HL-60 (cell line): ENCODE measurements around the gene APBA2.

Experiments
- DNase-seq, 2 experiments: peaks; one replicate each; pipeline ENCODE4 v3.0.0-alpha.2; 2010 to 2020; ENCODE audit warnings: low read depth in 1 of 2, low spot score in 1 of 2
- H3K27ac ChIP-seq: fragments of 250-450 bp; sonication (Bioruptor Pico); replicated peaks from 2 replicates; pipeline ENCODE4 v1.5.1; 2020; ENCODE audit warnings: mild to moderate bottlenecking, moderate library complexity
- H3K27me3 ChIP-seq: fragments of 250-450 bp; sonication (Bioruptor Pico); 2 replicates; pipeline ENCODE4 v1.5.1; 2021; ENCODE audit warnings: mild to moderate bottlenecking, moderate library complexity; ENCODE audit not compliant: insufficient read depth, poor library complexity, severe bottlenecking
- H3K4me3 ChIP-seq: replicated peaks from 2 replicates; pipeline ENCODE4 v1.5.1; 2011; ENCODE audit warnings: mild to moderate bottlenecking, control low read depth, low read length; ENCODE audit not compliant: insufficient read depth
- GABPA ChIP-seq: IDR thresholded peaks from 2 replicates; pipeline ENCODE4 v1.6.1; 2012; ENCODE audit warnings: low read depth
- POLR2AphosphoS5 ChIP-seq: IDR thresholded peaks from 2 replicates; pipeline ENCODE4 v1.6.1; 2012; ENCODE audit warnings: low read depth
- SPI1 ChIP-seq: IDR thresholded peaks from 2 replicates; pipeline ENCODE4 v1.6.1; 2012; ENCODE audit warnings: low read depth, mild to moderate bottlenecking, borderline replicate concordance
- TF ChIP-seq, protein P1 (sequence below): IDR thresholded peaks from one replicate; pipeline ENCODE4 v1.5.1; 2011; ENCODE audit warnings: low read length, control low read depth, inconsistent platforms; ENCODE audit not compliant: insufficient read depth
- TF ChIP-seq, protein P2 (sequence below): IDR thresholded peaks from 2 replicates; pipeline ENCODE4 v1.6.1; 2012; ENCODE audit warnings: low read depth; ENCODE audit not compliant: insufficient replicate concordance

The APBA2 gene

DNA sequence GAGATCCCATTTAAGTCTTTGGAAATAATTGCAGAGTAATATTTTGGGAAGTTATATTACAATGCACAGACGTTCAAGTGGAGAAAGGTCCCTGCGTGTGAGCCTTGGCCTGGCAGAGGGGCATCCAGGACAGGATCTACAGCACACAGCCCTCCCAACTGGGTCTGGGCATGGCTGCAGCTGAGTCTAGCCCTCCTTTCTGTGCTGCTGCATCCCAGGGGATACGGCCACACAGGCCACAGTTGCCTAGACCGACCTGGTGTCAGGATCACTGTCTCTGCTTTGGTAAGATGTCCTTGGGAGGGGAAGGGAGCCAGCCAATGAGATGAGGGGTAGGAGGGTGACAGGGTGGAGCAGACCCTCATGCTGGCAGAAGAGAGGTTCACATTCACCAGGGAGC, 46.1 kb downstream of the APBA2 start:
- no peaks in the 10 kb centered on the region for H3K27me3 ChIP-seq
- H3K4me3 ChIP-seq = no peak overlapping the region
- no peak overlapping the region for H3K27ac ChIP-seq
- DNase-seq = no peak
- TF ChIP-seq GABPA = no peak
- no peak for TF ChIP-seq SPI1
- no peak for TF ChIP-seq POLR2AphosphoS5
- TF ChIP-seq, protein P1, sequence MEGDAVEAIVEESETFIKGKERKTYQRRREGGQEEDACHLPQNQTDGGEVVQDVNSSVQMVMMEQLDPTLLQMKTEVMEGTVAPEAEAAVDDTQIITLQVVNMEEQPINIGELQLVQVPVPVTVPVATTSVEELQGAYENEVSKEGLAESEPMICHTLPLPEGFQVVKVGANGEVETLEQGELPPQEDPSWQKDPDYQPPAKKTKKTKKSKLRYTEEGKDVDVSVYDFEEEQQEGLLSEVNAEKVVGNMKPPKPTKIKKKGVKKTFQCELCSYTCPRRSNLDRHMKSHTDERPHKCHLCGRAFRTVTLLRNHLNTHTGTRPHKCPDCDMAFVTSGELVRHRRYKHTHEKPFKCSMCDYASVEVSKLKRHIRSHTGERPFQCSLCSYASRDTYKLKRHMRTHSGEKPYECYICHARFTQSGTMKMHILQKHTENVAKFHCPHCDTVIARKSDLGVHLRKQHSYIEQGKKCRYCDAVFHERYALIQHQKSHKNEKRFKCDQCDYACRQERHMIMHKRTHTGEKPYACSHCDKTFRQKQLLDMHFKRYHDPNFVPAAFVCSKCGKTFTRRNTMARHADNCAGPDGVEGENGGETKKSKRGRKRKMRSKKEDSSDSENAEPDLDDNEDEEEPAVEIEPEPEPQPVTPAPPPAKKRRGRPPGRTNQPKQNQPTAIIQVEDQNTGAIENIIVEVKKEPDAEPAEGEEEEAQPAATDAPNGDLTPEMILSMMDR = no peak
- TF ChIP-seq, protein P2, sequence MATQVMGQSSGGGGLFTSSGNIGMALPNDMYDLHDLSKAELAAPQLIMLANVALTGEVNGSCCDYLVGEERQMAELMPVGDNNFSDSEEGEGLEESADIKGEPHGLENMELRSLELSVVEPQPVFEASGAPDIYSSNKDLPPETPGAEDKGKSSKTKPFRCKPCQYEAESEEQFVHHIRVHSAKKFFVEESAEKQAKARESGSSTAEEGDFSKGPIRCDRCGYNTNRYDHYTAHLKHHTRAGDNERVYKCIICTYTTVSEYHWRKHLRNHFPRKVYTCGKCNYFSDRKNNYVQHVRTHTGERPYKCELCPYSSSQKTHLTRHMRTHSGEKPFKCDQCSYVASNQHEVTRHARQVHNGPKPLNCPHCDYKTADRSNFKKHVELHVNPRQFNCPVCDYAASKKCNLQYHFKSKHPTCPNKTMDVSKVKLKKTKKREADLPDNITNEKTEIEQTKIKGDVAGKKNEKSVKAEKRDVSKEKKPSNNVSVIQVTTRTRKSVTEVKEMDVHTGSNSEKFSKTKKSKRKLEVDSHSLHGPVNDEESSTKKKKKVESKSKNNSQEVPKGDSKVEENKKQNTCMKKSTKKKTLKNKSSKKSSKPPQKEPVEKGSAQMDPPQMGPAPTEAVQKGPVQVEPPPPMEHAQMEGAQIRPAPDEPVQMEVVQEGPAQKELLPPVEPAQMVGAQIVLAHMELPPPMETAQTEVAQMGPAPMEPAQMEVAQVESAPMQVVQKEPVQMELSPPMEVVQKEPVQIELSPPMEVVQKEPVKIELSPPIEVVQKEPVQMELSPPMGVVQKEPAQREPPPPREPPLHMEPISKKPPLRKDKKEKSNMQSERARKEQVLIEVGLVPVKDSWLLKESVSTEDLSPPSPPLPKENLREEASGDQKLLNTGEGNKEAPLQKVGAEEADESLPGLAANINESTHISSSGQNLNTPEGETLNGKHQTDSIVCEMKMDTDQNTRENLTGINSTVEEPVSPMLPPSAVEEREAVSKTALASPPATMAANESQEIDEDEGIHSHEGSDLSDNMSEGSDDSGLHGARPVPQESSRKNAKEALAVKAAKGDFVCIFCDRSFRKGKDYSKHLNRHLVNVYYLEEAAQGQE = no peak

DNA sequence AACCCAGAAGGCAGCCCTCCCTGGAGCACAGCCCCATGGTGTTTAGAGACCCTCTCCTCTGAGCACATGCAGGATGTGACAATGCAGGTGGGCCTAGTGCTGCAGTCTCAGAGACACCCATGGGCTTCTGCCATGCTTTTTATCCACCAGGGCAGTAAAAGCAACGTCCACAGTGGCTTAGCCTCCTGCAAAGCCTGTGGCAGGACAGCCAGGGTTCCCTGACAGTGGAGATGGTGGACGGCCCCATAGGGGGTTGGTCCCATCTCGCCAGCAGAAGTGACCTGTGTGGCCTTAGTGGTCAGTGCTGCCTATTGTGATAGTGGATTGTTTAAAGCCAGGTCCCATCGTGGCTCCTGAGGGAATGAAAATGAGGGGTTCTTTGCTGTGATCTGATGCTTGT, 46.6 kb downstream of the APBA2 start:
- no peaks in the 10 kb centered on the region for H3K27me3 ChIP-seq

DNA sequence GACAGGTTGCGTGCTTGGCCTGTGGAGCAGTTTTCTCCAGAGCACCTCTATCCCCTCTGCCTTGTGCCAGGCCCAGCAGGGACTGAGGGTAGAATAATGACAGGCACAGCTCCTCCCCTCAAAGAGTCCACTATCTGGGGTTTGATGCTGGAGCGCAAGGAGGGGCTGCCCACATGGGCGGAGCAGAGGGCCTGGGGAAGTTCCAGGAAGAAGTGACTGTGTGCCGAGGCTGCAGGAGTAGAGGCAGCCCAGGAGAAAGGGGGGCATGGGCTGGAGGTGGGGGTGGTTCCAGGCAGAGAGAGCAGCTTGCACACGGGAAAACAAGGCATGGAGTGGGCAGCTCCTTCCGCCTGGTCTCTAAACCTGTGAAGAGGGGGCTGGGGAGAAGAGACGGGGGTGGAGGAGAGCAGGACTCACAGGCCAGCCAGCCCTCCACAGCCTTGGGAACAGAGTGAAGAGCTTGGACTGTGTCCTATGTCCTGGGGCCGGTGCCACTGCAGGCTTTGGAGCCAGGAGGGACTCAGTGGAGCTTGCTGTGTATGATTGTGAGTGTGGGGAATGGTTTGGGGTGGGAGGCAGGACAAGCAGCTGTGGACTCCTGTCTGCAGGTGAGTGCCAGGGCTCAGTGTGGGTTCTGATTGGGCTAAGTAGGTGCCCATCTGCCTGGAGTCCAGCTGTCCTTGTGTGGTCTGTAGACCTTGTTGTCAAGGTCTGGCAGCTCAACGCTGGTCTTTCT, 48.1 kb downstream of the APBA2 start:
- DNase-seq = no peak
- Histone ChIP-seq H3K4me3 (no peak overlapping the region), H3K27me3 (no peaks in the 10 kb centered on the region), H3K27ac (no peak overlapping the region)
- TF ChIP-seq SPI1 = no peak
- TF ChIP-seq, protein P1 = no peak
- TF ChIP-seq POLR2AphosphoS5 = no peak
- TF ChIP-seq, protein P2 = no peak
- TF ChIP-seq GABPA = no peak

More for the DNA sequence above, 46.6 kb downstream of the APBA2 start:
- no peak for DNase-seq
- H3K27ac ChIP-seq = no peak overlapping the region
- TF ChIP-seq GABPA (no peak), POLR2AphosphoS5 (no peak), SPI1 (no peak)
- TF ChIP-seq, protein P1 = no peak
- TF ChIP-seq, protein P2 = no peak
- H3K4me3 ChIP-seq = no peak overlapping the region
